Left ventricle myocardium superior (tissue), 1 donor: ENCODE results near the gene SNTA1. TPM values are rescaled to one million over a fixed set of nuclear protein-coding genes. Genes with fewer than 3 reads are reported as not detected.

Experiments
- ATAC-seq: fragments of 200-7000 bp; cut with Tn5 transposase; one replicate; pipeline ENCODE4 v1.9.1; 2020; ENCODE audit warnings: mild to moderate bottlenecking, moderate library complexity
- DNase-seq: peaks from one replicate; pipeline ENCODE4 v3.0.0-alpha.2; 2020
- intact Hi-C: fragments of 100-400 bp; cut with micrococcal nuclease; formaldehyde crosslinking; loops from one replicate; pipeline ENCODE4 v1.11.0; 2022
- total RNA-seq: library from RNA; stranded (reverse); fragmentation: NEBNext Ultra II Directional; extraction: Animal tissue kit (Norgen Biotek cat#: 25700); gene quantifications from one replicate; pipeline ENCODE4 v1.2.1, GENCODE V29; 2021
- donor health status: DM: no; HTN: yes; CAD: no; lungs with severe emphysema.

The SNTA1 gene
- total RNA-seq, 1 donor from 2014 or later, result 226 TPM

- intact Hi-C loops, result no loop called here
- no peak for DNase-seq
- peak; percentile 31 for ATAC-seq
Measured at GRCh38 chr20:33359399-33360261, 83.9 kb downstream of the SNTA1 start.

Other genes with a start within 250 kb of the SNTA1 start
- gene BPIFA3, start 226.4 kb downstream of the SNTA1 start, total RNA-seq, result not detected
- not detected for gene BPIFA1, start 207.8 kb downstream of the SNTA1 start, total RNA-seq
- gene BPIFB1, start 160.5 kb downstream of the SNTA1 start, total RNA-seq, result not detected
- 20.6 TPM for gene CDK5RAP1, start 42.2 kb downstream of the SNTA1 start, total RNA-seq
- 10.2 TPM for gene CBFA2T2, start 46.3 kb upstream of the SNTA1 start, total RNA-seq
- not detected for gene C20orf144, start 218.6 kb upstream of the SNTA1 start, total RNA-seq
- gene ACTL10, start 223.2 kb upstream of the SNTA1 start, total RNA-seq, result 0.40 TPM
- gene NECAB3, start 230.7 kb upstream of the SNTA1 start, total RNA-seq, result 71.8 TPM
- gene E2F1, start 242.6 kb upstream of the SNTA1 start, total RNA-seq, result 1.8 TPM